IPS-11a (cell line): Measurements from ENCODE around the gene ACAA1.
"Not testable (repeated sequence)": the region's sequence is repeated elsewhere in the genome, so short reads cannot be mapped to it uniquely, and the experiment has no call there.

Experiments
- H3K4me3 ChIP-seq: one replicate; pipeline ENCODE4 v1.5.1; 2013; ENCODE audit warnings: low read depth, low read length, control low read depth

Gene ACAA1

DNA sequence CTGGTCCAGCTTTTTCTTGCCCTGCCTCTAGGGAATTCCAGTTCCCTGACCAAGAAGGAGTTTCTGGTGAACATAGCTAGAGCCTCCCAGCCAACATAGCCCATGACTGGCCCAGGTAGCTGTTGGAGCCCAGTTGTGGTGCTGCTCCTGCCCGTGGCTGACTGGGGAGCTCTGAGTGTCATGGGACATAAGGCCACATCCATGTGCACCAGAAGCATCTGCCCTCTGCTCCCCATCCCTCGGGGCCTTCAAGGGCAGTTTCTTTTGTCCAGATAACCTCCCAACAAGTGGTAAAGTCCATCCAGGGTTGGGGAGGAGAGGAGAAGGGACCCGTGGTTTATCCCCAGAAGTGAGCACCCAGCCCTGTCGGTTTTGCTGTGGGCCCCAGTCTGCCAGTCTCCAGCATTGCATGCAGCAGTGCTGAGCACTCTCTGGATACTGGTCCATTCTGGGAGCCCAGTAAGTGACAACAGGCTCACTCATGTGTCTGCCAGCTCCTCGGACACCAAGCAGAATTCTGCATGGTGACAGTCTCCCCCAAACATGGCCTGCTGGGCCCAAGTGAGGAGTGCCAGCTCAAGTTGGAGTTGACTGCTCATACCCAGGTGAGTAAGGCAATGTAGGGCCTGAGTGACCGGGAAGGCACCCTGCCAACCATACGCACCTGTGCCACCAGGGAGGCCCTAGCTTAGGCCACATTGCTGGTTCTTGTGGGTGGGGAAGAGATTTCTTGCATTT, 28.8 kb downstream of the ACAA1 start:
- no peak overlapping the region for H3K4me3 ChIP-seq

DNA sequence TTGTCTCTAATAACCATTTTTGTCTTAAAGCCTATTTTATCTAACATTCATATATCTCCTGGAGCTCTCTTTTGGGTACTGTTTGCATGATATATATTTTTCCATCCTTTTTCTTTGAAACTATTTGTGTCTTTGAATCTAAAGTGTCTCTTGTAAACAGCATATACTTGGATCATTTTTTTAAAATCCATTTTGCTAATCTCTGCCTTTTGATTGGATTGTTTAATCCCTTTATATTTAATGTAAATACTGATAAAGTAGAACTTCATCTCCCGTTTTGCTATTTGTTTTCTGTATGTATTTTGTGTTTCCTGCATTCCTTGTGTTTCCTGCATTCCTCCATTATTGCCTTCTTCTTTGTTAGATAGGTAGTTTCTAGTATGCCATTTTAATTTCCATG, 31.4 kb downstream of the ACAA1 start:
- H3K4me3 ChIP-seq = no peak overlapping the region

DNA sequence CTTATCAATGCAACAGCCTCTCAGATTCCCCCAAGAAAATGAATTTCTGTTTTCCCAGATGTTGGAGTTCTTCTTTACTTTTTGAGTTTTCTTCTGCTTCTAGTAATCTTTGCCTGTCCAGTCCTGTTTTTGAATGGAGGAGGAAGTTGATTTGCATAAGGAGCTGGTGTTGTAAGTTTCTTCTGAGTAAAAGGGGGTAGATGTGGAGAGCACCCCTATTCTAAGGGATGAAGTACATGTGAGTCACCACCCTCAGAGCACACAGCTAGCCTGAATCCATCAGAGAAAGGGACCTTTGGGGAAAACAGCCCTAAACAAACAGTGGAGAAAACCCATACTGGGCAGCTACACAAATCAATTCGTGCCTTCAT, 34.5 kb downstream of the ACAA1 start:
- no peak overlapping the region for H3K4me3 ChIP-seq

GRCh38 chr3:38101811-38102443, 35.0 kb downstream of the ACAA1 start:
- H3K4me3 ChIP-seq = no peak overlapping the region

DNA sequence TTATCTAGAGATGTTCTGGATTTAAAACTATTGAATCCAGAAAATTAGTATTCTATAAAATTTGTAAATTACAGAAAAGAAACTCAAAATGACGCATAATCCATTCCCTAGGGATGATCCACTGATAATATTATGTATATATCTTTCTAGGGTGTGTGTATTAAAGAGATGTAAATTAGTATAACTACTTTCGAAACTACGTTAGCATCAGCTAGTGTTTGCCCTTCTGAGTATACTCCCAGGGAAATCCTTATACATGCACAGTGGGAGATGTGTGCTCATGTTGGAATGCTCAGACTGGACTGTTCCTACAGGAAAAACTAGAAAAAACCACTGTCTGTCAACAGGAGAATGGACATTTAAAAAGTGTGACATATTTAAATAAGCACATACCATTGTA, 36.4 kb downstream of the ACAA1 start:
- H3K4me3 ChIP-seq = no peak overlapping the region

DNA sequence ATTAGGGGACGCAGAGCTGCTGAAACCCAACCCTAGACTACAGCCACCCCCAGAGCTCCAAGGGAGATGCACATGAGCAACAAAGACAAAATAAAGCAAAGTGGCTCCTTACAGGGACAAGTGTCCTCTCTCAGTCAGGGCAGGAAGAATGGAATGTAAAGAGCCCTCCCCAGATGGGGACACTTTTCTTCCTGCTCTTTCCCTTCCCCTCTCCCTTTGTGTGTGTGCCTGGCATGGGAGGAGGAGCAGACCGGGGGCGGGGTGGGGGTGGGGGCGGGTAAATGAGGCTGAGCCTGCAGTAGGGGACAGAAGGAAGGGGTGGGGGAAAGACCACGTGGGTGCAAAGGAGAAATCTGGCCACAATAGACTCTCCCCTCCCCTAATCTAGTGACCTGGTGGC, 37.4 kb downstream of the ACAA1 start:
- no peak overlapping the region for H3K4me3 ChIP-seq

GRCh38 chr3:38098376-38098723, 38.6 kb downstream of the ACAA1 start:
- no peak overlapping the region for H3K4me3 ChIP-seq

GRCh38 chr3:38097446-38098375, 39.2 kb downstream of the ACAA1 start:
- no peak overlapping the region for H3K4me3 ChIP-seq

- no peak overlapping the region for H3K4me3 ChIP-seq
These were observed 41.1 kb downstream of the ACAA1 start for GRCh38 chr3:38095669-38096483.

- no peak overlapping the region for H3K4me3 ChIP-seq
These were observed 41.9 kb downstream of the ACAA1 start for GRCh38 chr3:38094999-38095398.

DNA sequence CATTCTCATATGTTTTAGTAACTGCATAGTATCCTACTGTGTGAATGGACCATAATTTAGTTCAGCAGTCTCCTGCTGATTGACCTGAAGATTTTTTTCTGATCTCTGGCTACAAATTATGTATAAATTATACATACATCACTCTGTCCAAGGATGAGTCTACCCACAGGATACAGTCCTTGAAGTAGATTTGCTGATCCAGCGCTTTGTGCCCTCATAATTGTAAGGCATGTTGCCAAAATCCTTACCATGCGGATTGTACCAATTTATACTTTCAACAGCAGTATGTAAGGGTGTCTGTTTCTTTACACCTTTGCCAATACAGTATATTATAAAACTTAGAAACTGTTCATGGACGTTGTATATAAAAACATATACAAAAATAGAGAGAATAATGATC, 46.5 kb downstream of the ACAA1 start:
- no peak overlapping the region for H3K4me3 ChIP-seq

GRCh38 chr3:38089163-38089562, 47.8 kb downstream of the ACAA1 start:
- H3K4me3 ChIP-seq = no peak overlapping the region

GRCh38 chr3:38088126-38089078, 48.5 kb downstream of the ACAA1 start:
- no peak overlapping the region for H3K4me3 ChIP-seq

- not testable (repeated sequence) for H3K4me3 ChIP-seq
These were observed 49.6 kb downstream of the ACAA1 start for GRCh38 chr3:38087278-38087677.

DNA sequence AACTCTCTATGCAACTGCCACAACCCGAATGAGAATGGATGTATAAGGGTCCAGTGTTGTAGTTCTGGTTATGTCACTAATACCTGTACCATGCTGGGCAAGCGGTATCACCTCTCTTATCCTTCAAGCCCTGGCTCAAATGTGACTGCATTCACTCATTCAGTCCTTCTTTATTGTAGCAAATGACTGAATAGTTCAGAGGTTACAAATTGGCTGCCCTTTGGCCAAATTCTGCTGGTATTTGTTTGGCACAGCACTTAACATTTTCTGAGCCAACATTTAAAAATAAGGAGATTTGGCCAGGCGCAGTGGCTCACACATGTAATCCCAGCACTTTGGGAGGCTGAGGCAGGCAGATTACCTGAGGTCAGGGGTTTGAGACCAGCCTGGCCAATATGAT, 50.4 kb downstream of the ACAA1 start:
- no peak overlapping the region for H3K4me3 ChIP-seq

DNA sequence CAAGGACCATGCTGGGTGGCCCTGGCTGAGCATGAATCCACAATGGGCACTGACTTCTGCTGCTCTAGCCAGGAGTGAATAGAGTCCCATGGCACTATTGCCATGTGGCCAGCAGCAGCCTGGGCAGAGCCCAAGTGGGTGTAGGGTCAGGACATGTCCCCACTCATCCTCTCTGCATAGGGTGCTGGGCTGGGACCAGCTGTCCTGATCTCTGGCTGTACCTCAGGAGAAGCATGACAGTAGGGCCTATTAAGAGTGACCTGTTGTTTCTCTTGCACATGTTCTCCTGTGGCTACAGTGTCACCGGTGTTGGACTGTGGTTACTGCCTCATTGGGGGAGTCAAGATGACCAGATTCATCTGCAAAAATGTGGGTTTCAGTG, 51.0 kb downstream of the ACAA1 start:
- no peak overlapping the region for H3K4me3 ChIP-seq

DNA sequence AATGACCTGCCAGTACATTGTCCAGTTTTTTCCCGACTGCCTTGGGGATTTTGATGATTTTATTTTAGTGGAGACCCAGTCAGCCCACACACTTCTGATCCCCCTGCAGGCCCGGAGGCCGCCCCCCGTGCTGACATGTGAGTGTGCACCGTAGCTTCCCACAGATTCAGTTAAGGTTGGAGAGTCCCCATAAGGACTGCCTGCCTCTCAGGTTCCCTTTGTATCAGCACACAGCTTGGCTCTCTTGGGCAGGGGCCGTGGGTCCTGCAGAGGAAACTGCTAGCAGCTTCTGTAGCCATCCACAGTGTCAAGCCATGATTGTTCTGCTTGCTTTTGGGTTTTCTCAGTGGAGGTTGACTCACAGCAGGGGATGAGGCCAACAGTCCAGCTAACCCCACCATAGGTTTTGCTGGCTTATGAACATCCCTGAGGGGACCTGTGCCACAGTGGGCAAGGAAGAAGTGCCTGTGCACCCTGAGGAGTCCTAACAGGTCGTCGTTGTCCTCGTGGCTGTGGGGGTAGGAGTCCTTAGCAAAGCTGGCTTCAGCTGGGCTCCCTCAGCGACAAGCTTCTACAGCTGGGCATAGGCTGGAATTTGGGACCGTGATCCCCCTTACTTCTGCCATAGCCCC, 51.5 kb downstream of the ACAA1 start:
- H3K4me3 ChIP-seq = no peak overlapping the region

DNA sequence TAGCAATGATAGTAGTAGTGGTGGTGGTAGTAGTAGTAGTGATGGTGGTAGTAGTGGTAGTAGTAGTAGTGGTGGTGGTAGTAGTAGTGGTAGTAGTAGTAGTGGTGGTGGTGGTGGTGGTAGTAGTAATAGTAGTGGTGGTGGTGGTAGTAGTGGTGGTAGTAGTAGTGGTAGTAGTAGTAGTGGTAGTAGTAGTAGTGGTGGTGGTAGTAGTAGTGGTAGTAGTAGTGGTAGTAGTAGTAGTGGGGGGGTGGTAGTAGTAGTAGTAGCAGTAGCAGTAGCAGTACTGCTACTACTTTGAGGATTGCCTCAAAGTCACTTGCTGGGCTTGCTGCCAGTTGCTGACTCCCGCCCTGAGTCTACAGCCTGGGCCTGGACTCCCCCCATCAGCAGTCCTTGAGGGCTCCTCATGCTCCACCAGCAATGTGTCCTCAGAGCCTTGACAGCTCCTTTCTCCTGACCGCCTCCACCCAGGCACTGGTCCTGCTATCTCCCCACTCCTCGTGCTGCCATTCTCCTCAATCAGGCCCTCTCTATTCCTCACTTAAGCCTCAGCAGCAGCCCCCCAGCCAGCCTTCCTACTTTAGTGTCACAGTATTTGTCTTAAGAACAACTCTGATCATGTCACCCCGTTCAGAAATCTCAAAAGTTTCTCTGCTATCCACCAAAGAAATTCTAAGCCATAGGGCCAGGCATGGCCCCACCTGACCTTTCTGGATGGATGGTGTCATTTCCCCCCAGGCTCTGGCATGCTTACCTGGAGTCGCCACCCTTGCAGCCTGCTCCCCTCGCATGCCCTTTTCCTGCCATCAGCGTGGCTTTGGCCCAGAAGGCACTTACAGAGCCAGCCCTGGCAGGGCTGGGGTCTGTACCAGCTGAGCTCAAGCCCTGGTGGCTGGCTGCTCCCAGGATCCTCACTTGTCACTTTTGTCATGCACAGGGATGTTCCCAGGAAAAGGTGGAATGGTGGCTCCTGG, 52.3 kb downstream of the ACAA1 start:
- H3K4me3 ChIP-seq = no peak overlapping the region
